HFFc6 (cell line): ENCODE measurements around the gene ACOX1. TPM values are rescaled to one million over a fixed set of nuclear protein-coding genes. Genes with fewer than 3 reads are reported as not detected.
A peak's percentile ranks its signal among the peaks of the same experiment; 100 is the strongest.

Source experiments
- DNase-seq: peaks from one replicate; pipeline ENCODE4 v3.0.0-alpha.2; 2018
- H3K27ac Mint-ChIP-seq: 2 replicates; pipeline ENCODE4 v1.8.0; 2020; ENCODE audit warnings: mild to moderate bottlenecking, mixed read lengths
- H3K27me3 Mint-ChIP-seq: 2 replicates; pipeline ENCODE4 v1.8.0; 2021; ENCODE audit warnings: mild to moderate bottlenecking, moderate library complexity, mixed read lengths; ENCODE audit not compliant: insufficient read depth
- H3K36me3 Mint-ChIP-seq: 2 replicates; pipeline ENCODE4 v1.8.0; 2021; ENCODE audit warnings: low read depth, mixed read lengths
- H3K4me1 Mint-ChIP-seq: 2 replicates; pipeline ENCODE4 v1.8.0; 2020; ENCODE audit warnings: low read depth, mixed read lengths
- H3K4me3 Mint-ChIP-seq: 2 replicates; pipeline ENCODE4 v1.8.0; 2020; ENCODE audit warnings: mild to moderate bottlenecking, moderate library complexity, mixed read lengths
- H3K9me3 Mint-ChIP-seq: 2 replicates; pipeline ENCODE4 v1.8.0; 2020; ENCODE audit warnings: mild to moderate bottlenecking, mixed read lengths
- total RNA-seq, 6 experiments: library from RNA; stranded (reverse); fragmentation: NEBNext Ultra II Directional; extraction: Animal tissue kit (Norgen Biotek cat#: 25700); gene quantifications; 2 replicates in 1 of 6; 3 replicates in 5 of 6; pipeline ENCODE4 v1.2.3, GENCODE V29; 2021
- TF ChIP-seq, protein P1 (sequence below): fragments of 200-600 bp; sonication (generic); IDR thresholded peaks from 2 replicates; pipeline ENCODE4 v1.5.0; 2021; ENCODE audit warnings: antibody characterized with exemption, mild to moderate bottlenecking

ACOX1 gene
- total RNA-seq, 6 experiments from 2014 or later: 40.4 to 47.2 (median 44.5) TPM

DNA sequence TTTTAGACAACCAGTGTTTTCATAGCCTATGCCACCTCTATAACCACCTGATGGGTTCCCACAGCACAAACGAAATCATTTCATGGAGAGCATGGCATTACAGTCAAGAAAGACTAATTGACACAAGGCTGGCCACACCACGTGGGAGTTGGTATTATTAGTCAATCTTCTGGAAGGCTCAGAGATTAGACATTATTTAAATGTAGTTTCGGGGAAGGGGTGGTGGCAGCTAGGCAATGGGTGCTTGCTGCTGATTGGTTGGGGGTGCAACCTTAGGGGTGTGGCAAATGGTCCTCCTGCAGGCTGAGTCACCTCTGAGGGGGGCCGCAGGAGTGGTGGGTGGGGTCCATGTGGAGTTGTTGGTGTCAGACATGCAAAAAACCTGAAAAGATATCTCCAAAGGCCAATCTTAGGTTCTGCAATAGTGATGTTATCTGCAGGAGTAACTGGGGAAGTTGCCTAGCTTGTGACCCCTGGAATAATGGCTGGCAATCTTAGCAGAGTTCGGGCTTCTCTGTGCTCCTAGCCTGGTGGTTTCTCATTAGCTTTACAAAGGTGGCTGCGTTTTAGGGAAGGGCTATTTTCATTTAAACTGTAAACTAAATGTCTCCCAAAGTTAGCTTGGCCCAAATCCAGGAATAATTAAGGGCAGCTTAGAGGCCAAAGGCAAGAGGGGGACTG is 4.7 kb upstream of the ACOX1 start:
- H3K4me3 Mint-ChIP-seq: peak overlapping the region; percentile 26; the same call in 1 of the 2 replicates
- peak overlapping the region; percentile 80 for H3K27ac Mint-ChIP-seq
- peaks cover 43% of the 10 kb centered on the region for H3K4me1 Mint-ChIP-seq
- H3K9me3 Mint-ChIP-seq: no peaks in the 10 kb centered on the region
- H3K36me3 Mint-ChIP-seq: no peaks in the 10 kb centered on the region
- DNase-seq: no peak
- peaks cover 3% of the 10 kb centered on the region; the same call in 1 of the 2 replicates for H3K27me3 Mint-ChIP-seq
- TF ChIP-seq, protein P1, sequence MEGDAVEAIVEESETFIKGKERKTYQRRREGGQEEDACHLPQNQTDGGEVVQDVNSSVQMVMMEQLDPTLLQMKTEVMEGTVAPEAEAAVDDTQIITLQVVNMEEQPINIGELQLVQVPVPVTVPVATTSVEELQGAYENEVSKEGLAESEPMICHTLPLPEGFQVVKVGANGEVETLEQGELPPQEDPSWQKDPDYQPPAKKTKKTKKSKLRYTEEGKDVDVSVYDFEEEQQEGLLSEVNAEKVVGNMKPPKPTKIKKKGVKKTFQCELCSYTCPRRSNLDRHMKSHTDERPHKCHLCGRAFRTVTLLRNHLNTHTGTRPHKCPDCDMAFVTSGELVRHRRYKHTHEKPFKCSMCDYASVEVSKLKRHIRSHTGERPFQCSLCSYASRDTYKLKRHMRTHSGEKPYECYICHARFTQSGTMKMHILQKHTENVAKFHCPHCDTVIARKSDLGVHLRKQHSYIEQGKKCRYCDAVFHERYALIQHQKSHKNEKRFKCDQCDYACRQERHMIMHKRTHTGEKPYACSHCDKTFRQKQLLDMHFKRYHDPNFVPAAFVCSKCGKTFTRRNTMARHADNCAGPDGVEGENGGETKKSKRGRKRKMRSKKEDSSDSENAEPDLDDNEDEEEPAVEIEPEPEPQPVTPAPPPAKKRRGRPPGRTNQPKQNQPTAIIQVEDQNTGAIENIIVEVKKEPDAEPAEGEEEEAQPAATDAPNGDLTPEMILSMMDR: no peak

DNA sequence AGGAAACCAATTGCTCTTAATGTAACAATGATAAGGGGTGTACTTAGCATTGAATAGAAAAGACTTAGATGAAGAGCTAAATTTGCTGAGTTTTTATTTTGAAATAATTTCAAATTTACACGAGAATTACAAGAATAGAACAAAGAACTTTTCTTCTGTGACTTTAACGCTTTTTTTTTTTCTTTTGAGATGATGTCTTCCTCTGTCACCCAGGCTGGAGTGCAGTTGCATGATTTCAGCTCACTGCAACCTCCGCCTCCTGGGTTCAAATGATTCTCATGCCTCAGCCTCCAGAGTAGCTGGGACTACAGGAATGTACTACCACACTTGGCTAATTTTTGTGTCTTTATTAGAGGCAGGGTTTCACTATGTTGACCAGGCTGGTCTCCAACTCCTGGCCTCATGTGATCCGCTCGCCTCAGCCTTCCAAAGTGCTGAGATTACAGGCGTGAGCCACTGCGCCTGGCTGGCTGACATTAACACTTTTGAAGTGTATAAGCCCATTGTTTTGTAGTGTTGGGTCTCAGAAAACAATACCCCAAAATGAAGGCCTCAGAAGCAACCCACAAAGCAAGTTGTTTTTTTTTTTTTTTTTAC is 2.2 kb upstream of the ACOX1 start:
- Mint-ChIP-seq H3K9me3 (no peaks in the 10 kb centered on the region), H3K4me3 (peak overlapping the region; percentile 97), H3K36me3 (peaks cover 15% of the 10 kb centered on the region), H3K4me1 (peaks cover 58% of the 10 kb centered on the region), H3K27ac (peak overlapping the region; percentile 99), H3K27me3 (peaks cover 3% of the 10 kb centered on the region; the same call in 1 of the 2 replicates)
- DNase-seq: no peak
- TF ChIP-seq, protein P1: no peak

DNA sequence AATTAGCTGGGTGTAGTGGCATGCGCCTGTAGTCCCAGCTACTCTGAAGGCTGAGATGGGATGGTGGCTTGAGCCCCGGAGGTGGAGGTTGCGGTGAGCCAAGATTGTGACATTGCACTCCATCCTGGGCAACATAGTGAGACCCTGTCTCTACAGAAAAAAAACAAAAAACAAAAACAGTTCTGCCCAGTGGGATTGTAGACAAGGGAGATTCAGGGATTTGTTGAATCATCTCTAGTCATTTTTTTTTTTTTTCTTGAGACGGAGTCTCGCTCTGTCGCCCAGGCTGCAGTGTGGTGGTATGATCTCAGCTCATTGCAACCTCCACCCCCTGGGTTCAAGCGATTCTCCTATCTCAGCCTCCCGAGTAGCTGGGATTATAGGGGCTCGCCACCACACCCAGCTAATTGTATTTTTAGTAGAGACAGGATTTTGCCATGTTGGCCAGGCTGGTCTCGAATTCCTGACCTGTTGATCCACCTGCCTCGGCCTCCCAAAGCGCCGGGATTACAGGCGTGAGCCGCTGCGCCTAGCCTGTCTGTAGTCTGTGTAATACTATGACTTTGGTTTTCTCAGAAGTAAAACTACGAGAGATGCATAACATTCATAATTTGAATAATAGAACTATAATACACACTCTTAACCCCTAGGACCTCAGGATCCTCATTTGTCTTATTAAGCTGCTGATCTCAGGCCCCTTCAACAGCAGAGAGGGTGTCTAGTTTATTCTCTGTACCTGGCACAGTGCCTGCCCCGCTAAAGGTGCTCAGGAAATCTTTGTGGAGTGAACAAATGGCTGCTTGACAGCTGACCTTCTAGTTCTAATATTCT is 1.4 kb upstream of the ACOX1 start:
- peak overlapping the region; percentile 99 for H3K27ac Mint-ChIP-seq
- DNase-seq: no peak
- H3K36me3 Mint-ChIP-seq: peaks cover 22% of the 10 kb centered on the region
- TF ChIP-seq, protein P1: no peak
- H3K27me3 Mint-ChIP-seq: peaks cover 3% of the 10 kb centered on the region; the same call in 1 of the 2 replicates
- H3K9me3 Mint-ChIP-seq: no peaks in the 10 kb centered on the region
- peaks cover 66% of the 10 kb centered on the region for H3K4me1 Mint-ChIP-seq
- peak overlapping the region; percentile 97 for H3K4me3 Mint-ChIP-seq

DNA sequence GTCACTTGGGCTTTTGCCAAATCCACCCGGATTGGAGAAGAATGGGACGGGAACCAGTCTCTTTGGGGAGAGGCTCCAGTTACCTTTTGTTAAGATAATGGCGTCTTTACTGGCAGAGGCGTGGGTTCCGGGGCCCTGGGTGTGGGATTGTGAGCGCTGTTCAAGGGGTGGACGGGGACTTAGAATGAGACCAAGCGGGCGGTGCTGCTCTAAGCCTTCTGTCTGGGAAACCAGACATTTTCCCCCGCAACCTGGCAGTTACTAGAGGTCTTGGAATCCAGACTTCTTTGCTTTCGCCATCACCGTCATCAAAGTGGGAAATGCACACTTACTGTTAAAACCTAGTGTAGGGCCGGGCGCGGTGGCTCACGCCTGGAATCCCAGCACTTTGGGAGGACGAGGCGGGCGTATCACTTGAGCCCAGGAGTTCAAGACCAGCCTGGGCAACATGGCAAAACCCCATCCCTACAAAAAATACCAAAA is 780 bp upstream of the ACOX1 start:
- peaks cover 3% of the 10 kb centered on the region; the same call in 1 of the 2 replicates for H3K27me3 Mint-ChIP-seq
- peaks cover 22% of the 10 kb centered on the region for H3K36me3 Mint-ChIP-seq
- H3K9me3 Mint-ChIP-seq: no peaks in the 10 kb centered on the region
- peak; percentile 36 for DNase-seq
- H3K4me1 Mint-ChIP-seq: peaks cover 65% of the 10 kb centered on the region
- H3K4me3 Mint-ChIP-seq: peak overlapping the region; percentile 97
- TF ChIP-seq, protein P1: no peak
- H3K27ac Mint-ChIP-seq: peak overlapping the region; percentile 99

DNA sequence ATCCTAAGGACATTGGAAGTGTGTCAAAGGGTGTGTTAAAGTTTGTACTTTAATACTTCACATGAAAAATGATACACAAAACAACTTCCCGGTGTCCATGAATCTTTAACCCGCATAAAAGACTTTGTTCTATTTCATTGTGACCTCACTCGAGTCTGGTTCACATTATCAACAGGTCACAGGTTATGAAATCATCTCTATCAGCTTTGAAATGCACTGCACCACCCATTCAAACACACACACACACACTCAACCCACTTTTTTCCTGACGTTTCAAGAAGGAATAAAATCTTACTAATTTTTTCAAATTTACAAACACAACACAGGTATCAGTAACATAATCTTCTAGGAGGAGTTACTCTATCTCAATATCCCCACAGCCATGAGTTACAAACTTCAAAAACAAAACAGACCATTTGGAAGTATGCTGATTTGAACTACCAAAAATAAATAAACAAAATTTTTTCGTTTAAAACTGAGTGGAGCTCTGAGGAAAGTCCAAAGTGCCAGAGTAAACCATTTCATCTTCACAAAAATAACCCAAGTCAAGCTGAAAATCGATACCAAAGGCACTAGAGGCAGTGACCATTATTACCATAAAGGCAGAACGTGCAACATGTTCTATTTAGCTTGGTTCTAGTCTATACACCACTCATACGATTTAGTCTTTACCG is 2.7 kb downstream of the ACOX1 start:
- Mint-ChIP-seq H3K36me3 (peaks cover 28% of the 10 kb centered on the region), H3K4me3 (peak overlapping the region; percentile 61), H3K4me1 (peaks cover 37% of the 10 kb centered on the region), H3K9me3 (no peaks in the 10 kb centered on the region), H3K27ac (peak overlapping the region; percentile 1; the same call in 1 of the 2 replicates), H3K27me3 (peaks cover 4% of the 10 kb centered on the region)
- TF ChIP-seq, protein P1: no peak
- DNase-seq: no peak
